HCT116 (cell line): ENCODE data around the gene TPD52L2. TPM values are rescaled to one million over a fixed set of nuclear protein-coding genes. Genes with fewer than 3 reads are reported as not detected.

ENCODE experiments used
- ATAC-seq: fragments of 200-7000 bp; cut with Tn5 transposase; 2 replicates; pipeline ENCODE4 v1.9.1; 2020; ENCODE audit warnings: mild to moderate bottlenecking, moderate library complexity
- BruUV-seq: library from RNA; stranded (reverse); fragments of 400-500 nt; replicated peaks from 2 replicates; lab custom pipeline; 2021; lab: Mats Ljungman, UMichigan
- CTCF ChIA-PET: fragments of 300-600 bp; sonication (Branson Sonifier 250); formaldehyde crosslinking; loops from one replicate; lab custom pipeline; 2021; ENCODE audit warnings: antibody characterized with exemption; lab: Charles Lee
- POLR2A ChIA-PET: fragments of 300-600, 350-600 bp; sonication (Branson Sonifier 250); formaldehyde crosslinking; loops from one replicate; lab custom pipeline; 2021; ENCODE audit warnings: antibody characterized with exemption; lab: Charles Lee
- RAD21 ChIA-PET, 2 experiments: fragments of 300-600 bp; sonication (Branson Sonifier 250); formaldehyde crosslinking; loops; one replicate each; lab custom pipeline; 2023; ENCODE audit warnings: low total read pairs in 2 of 2; ENCODE audit not compliant: uncharacterized antibody in 2 of 2, unreplicated experiment in 2 of 2, low non-redundant PET in 1 of 2; lab: Charles Lee
- DNase-seq: peaks from one replicate; pipeline ENCODE4 v3.0.0-alpha.2; 2010; ENCODE audit warnings: low read depth, low spot score
- H2AFZ ChIP-seq: fragments of 200-600 bp; shearing (Covaris generic), sonication (generic); 2 replicates; pipeline ENCODE4 v1.6.1; 2017; ENCODE audit warnings: low read depth, mixed run types, mixed read lengths, antibody characterized with exemption, low read length; ENCODE audit not compliant: poor library complexity, severe bottlenecking
- H3K27ac ChIP-seq: 2 replicates; pipeline ENCODE4 v1.5.1; 2012; ENCODE audit warnings: low read depth, low read length
- H3K27me3 ChIP-seq: fragments of 200-600 bp; sonication (generic); 2 replicates; pipeline ENCODE4 v1.6.1; 2016; ENCODE audit warnings: mixed run types, low read length, mixed read lengths; ENCODE audit not compliant: insufficient read depth
- H3K36me3 ChIP-seq, 2 experiments: fragments of 200-500 bp in 1 of 2; fragments of 200-600 bp in 1 of 2; sonication (Bioruptor generic) in 1 of 2; sonication (generic) in 1 of 2; 2 replicates each; pipeline versions ENCODE4 v1.5.1 to v1.6.1; 2014 to 2016; ENCODE audit warnings: low read length in 2 of 2, inconsistent platforms in 1 of 2, mixed read lengths in 1 of 2, mixed run types in 1 of 2; ENCODE audit not compliant: insufficient read depth in 2 of 2, control insufficient read depth in 1 of 2
- H3K4me1 ChIP-seq, 2 experiments: fragments of 200-600 bp in 1 of 2; sonication (generic) in 1 of 2; 2 replicates each; pipeline versions ENCODE4 v1.5.1 to v1.6.1; 2012 to 2017; ENCODE audit warnings: low read length in 2 of 2, inconsistent platforms in 1 of 2, mild to moderate bottlenecking in 1 of 2, mixed read lengths in 1 of 2, mixed run types in 1 of 2, moderate library complexity in 1 of 2; ENCODE audit not compliant: insufficient read depth in 2 of 2, control insufficient read depth in 1 of 2
- H3K4me2 ChIP-seq: fragments of 200-600 bp; sonication (generic); 2 replicates; pipeline ENCODE4 v1.6.1; 2017; ENCODE audit warnings: mixed run types, low read length, mixed read lengths
- H3K4me3 ChIP-seq, 2 experiments: fragments of 200-600 bp in 1 of 2; sonication (generic) in 1 of 2; replicated peaks in 1 of 2; 2 replicates each; pipeline ENCODE4 v1.5.1; 2011 to 2016; ENCODE audit warnings: low read length in 2 of 2, control low read depth in 1 of 2, low read depth in 1 of 2, mild to moderate bottlenecking in 1 of 2, mixed read lengths in 1 of 2, mixed run types in 1 of 2
- H3K79me2 ChIP-seq: fragments of 200-600 bp; sonication (generic); 2 replicates; pipeline ENCODE4 v1.6.1; 2017; ENCODE audit warnings: mild to moderate bottlenecking, mixed run types, low read length, moderate library complexity, mixed read lengths; ENCODE audit not compliant: insufficient read depth
- H3K9ac ChIP-seq: fragments of 200-600 bp; sonication (generic); 2 replicates; pipeline ENCODE4 v1.6.1; 2016; ENCODE audit warnings: low read length, mixed read lengths
- H3K9me2 ChIP-seq: fragments of 200-600 bp; sonication (generic), shearing (Covaris generic); 2 replicates; pipeline ENCODE4 v1.6.1; 2017; ENCODE audit warnings: mixed run types, mild to moderate bottlenecking, moderate library complexity; ENCODE audit not compliant: insufficient read depth
- H3K9me3 ChIP-seq, 2 experiments: fragments of 200-500 bp in 1 of 2; fragments of 200-600 bp in 1 of 2; sonication (Bioruptor generic) in 1 of 2; sonication (generic) in 1 of 2; 2 replicates each; pipeline ENCODE4 v1.6.1; 2014 to 2017; ENCODE audit warnings: low read length in 2 of 2, mixed read lengths in 2 of 2, inconsistent platforms in 1 of 2, low read depth in 1 of 2, mild to moderate bottlenecking in 1 of 2, mixed run types in 1 of 2, moderate library complexity in 1 of 2; ENCODE audit not compliant: control insufficient read depth in 1 of 2, insufficient read depth in 1 of 2
- H4K20me1 ChIP-seq: fragments of 200-600 bp; sonication (generic), shearing (Covaris generic); 2 replicates; pipeline ENCODE4 v1.6.1; 2017; ENCODE audit warnings: mixed run types, mild to moderate bottlenecking, moderate library complexity; ENCODE audit not compliant: insufficient read depth
- CBX3 ChIP-seq: IDR thresholded peaks from 2 replicates; pipeline ENCODE4 v1.6.1; 2012; ENCODE audit warnings: low read depth
- CEBPB ChIP-seq: IDR thresholded peaks from 2 replicates; pipeline ENCODE4 v1.6.1; 2012; ENCODE audit warnings: low read depth
- EGR1 ChIP-seq: IDR thresholded peaks from 2 replicates; pipeline ENCODE4 v1.6.1; 2012; ENCODE audit warnings: low read depth
- EZH2 ChIP-seq: fragments of 200-600 bp; sonication (generic); IDR thresholded peaks from 2 replicates; pipeline ENCODE4 v1.6.1; 2017; ENCODE audit warnings: antibody characterized with exemption, mixed run types
- FOSL1 ChIP-seq: IDR thresholded peaks from 2 replicates; pipeline ENCODE4 v1.6.1; 2012; ENCODE audit warnings: low read depth
- JUND ChIP-seq: IDR thresholded peaks from 2 replicates; pipeline ENCODE4 v1.6.1; 2012
- MAX ChIP-seq: IDR thresholded peaks from 2 replicates; pipeline ENCODE4 v1.6.1; 2012
- POLR2A ChIP-seq: IDR thresholded peaks from 2 replicates; pipeline ENCODE4 v1.7.0; 2011; ENCODE audit warnings: borderline replicate concordance; ENCODE audit not compliant: insufficient read depth, insufficient read length; ENCODE audit errors: extremely low read depth
- POLR2AphosphoS5 ChIP-seq: IDR thresholded peaks from 2 replicates; pipeline ENCODE4 v1.6.1; 2011; ENCODE audit warnings: mild to moderate bottlenecking, low read depth, low read length, moderate library complexity
- RAD21 ChIP-seq: IDR thresholded peaks from 2 replicates; pipeline ENCODE4 v1.6.1; 2012; ENCODE audit warnings: low read depth, mild to moderate bottlenecking
- SIN3A ChIP-seq: IDR thresholded peaks from 2 replicates; pipeline ENCODE4 v1.6.1; 2012; ENCODE audit warnings: low read depth
- SP1 ChIP-seq: IDR thresholded peaks from 2 replicates; pipeline ENCODE4 v1.6.1; 2012; ENCODE audit warnings: low read depth
- SRF ChIP-seq: IDR thresholded peaks from 2 replicates; pipeline ENCODE4 v1.6.1; 2012; ENCODE audit warnings: low read depth
- TCF7L2 ChIP-seq: IDR thresholded peaks from 2 replicates; pipeline ENCODE4 v1.7.0; 2011; ENCODE audit warnings: borderline replicate concordance, inconsistent platforms; ENCODE audit not compliant: insufficient read depth, insufficient read length; ENCODE audit errors: extremely low read depth
- YY1 ChIP-seq: IDR thresholded peaks from 2 replicates; pipeline ENCODE4 v1.6.1; 2011; ENCODE audit warnings: low read length, low read depth, moderate library complexity, mild to moderate bottlenecking; ENCODE audit not compliant: insufficient replicate concordance; ENCODE audit errors: extremely low read depth
- ZNF274 ChIP-seq: fragments of 200-500 bp; sonication (Bioruptor generic); IDR thresholded peaks from 2 replicates; pipeline ENCODE4 v1.6.1; 2014; ENCODE audit warnings: mild to moderate bottlenecking, low read depth, low read length, inconsistent platforms
- intact Hi-C: fragments of 100-400 bp; cut with micrococcal nuclease; formaldehyde crosslinking; loops from 2 replicates; pipeline ENCODE4 v1.10.0; 2022
- total RNA-seq: library from RNA; stranded (reverse); gene quantifications from one replicate; pipeline ENCODE4 v1.2.1, GENCODE V29; 2021; ENCODE audit not compliant: unreplicated experiment

The TPD52L2 gene
- total RNA-seq, 1 experiment from 2014 or later: 149 TPM

DNA sequence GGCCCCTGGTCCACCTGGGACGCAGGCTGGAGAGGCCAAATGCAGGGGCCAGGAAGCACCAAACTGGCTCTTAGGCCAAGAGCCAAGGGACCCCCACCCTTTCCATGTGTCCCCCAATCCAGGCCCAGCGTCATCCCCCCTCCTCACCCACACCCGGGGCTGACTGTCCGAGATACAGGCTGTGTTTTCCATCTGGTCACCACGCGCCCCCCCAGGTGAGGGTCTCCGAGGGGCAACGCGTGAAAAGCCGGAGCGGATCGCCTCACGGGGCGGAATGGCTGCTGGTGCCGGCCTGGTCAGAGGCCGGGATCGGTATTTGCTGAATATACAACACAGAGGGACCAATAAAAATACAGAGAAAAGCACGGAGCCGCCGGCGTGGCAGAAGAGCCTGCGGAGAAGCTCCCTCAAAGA lies 9.0 kb upstream of the TPD52L2 start:
- Histone ChIP-seq H3K4me1 (peaks cover 8 to 29% of the 10 kb centered on the region in 2 experiments; a peak in 3 of 4 replicates), H3K79me2 (no peaks in the 10 kb centered on the region), H3K27me3 (no peaks in the 10 kb centered on the region), H3K4me2 (no peak overlapping the region), H3K9me2 (no peaks in the 10 kb centered on the region), H3K27ac (no peak overlapping the region), H3K36me3 (no peaks in the 10 kb centered on the region), H3K9me3 (no peaks in the 10 kb centered on the region), H2AFZ (no peak overlapping the region), H3K4me3 (no peak overlapping the region), H4K20me1 (no peaks in the 10 kb centered on the region), H3K9ac (no peak overlapping the region)
- intact Hi-C loops: no loop called here
- ChIA-PET RAD21 (no interaction called here), CTCF (no interaction called here), POLR2A (no interaction called here)
- no TSS peak for BruUV-seq
- TF ChIP-seq SRF (no peak), POLR2AphosphoS5 (no peak), SP1 (no peak), EZH2 (no peak), TCF7L2 (no peak), YY1 (no peak), CEBPB (no peak), EGR1 (no peak), JUND (no peak), ZNF274 (no peak), FOSL1 (no peak), RAD21 (no peak), CBX3 (no peak), POLR2A (no peak), SIN3A (no peak), MAX (no peak)
- DNase-seq (no peak), ATAC-seq (no peak)
